Body of pancreas (tissue), 4 donors: ENCODE measurements around the gene PNMT. TPM values are rescaled to one million over a fixed set of nuclear protein-coding genes. Genes with fewer than 3 reads are reported as not detected.

ENCODE experiments used
- ATAC-seq: fragments of 150-250 bp; one replicate; pipeline ENCODE4 v1.9.1; 2016
- DNase-seq, 4 donors: peaks; one replicate each; pipeline ENCODE4 v3.0.0-alpha.2; 2019
- H3K27ac ChIP-seq, 4 donors: fragments of 200-600 bp; sonication (generic); 1 replicate in 3 of 4; 2 replicates in 1 of 4; pipeline versions ENCODE4 v1.5.1 to v1.6.1; 2016 to 2019; ENCODE audit warnings: mild to moderate bottlenecking in 1 of 4, mixed read lengths in 1 of 4, moderate library complexity in 1 of 4
- H3K27me3 ChIP-seq, 2 donors: fragments of 200-600 bp; sonication (generic); one replicate each; pipeline ENCODE4 v1.6.0; 2016; ENCODE audit warnings: mild to moderate bottlenecking in 1 of 2
- H3K36me3 ChIP-seq, 2 donors: fragments of 200-600 bp; sonication (generic); replicated peaks in 1 of 2; 2 replicates each; pipeline ENCODE4 v1.5.1; 2016; ENCODE audit warnings: low read depth in 2 of 2; ENCODE audit not compliant: insufficient read depth in 1 of 2
- H3K4me1 ChIP-seq: fragments of 200-600 bp; sonication (generic); one replicate; pipeline ENCODE4 v1.6.0; 2016
- H3K4me3 ChIP-seq, 2 donors: fragments of 200-600 bp; sonication (generic); 1 replicate in 1 of 2; 2 replicates in 1 of 2; pipeline ENCODE4 v1.5.1; 2016 to 2019
- H3K9me3 ChIP-seq, 3 donors: fragments of 200-600 bp; sonication (generic); 1 replicate in 2 of 3; 2 replicates in 1 of 3; pipeline ENCODE4 v1.5.1; 2016
- POLR2A ChIP-seq, 3 donors: fragments of 450-650 bp; IDR thresholded peaks; one replicate each; pipeline ENCODE4 v1.6.1; 2016; ENCODE audit warnings: antibody characterized with exemption in 3 of 3, mild to moderate bottlenecking in 2 of 3
- WGBS, 2 donors: methylation state at CpG; one replicate each; pipeline ENCODE4 v1.1.5; 2017; 5-methylcytosine and 5-hydroxymethylcytosine counted together
- intact Hi-C: fragments of 100-400 bp; cut with DNase I; formaldehyde crosslinking; loops from one replicate; pipeline ENCODE4 v1.15.1; 2023
- total RNA-seq, 2 donors: library from RNA; depleted of rRNA; stranded (reverse); fragments of >200 nt; gene quantifications; one replicate each; pipeline ENCODE4 v1.1.0, GENCODE V29; 2016
- TF ChIP-seq, protein P1 (sequence below), 7 experiments: fragments of 450-650 bp in 4 of 7; fragments of 200-600 bp in 3 of 7; sonication (generic) in 3 of 7; IDR thresholded peaks; one replicate each; pipeline ENCODE4 v1.5.1; 2016 to 2019; ENCODE audit warnings: antibody characterized with exemption in 7 of 7

Gene PNMT
- total RNA-seq, 2 donors from 2014 or later = 1.3 to 2.6 TPM

- Histone ChIP-seq H3K4me1 (peaks cover 21% of the 10 kb centered on the region), H3K4me3 (peak overlapping the region; percentile 58 to 65), H3K27me3 (no peaks in the 10 kb centered on the region), H3K36me3 (no peaks in the 10 kb centered on the region), H3K9me3 (no peaks in the 10 kb centered on the region), H3K27ac (peak overlapping the region in 3 of 4 donors; percentile 85 to 93 (median 90))
- TF ChIP-seq, protein P1, sequence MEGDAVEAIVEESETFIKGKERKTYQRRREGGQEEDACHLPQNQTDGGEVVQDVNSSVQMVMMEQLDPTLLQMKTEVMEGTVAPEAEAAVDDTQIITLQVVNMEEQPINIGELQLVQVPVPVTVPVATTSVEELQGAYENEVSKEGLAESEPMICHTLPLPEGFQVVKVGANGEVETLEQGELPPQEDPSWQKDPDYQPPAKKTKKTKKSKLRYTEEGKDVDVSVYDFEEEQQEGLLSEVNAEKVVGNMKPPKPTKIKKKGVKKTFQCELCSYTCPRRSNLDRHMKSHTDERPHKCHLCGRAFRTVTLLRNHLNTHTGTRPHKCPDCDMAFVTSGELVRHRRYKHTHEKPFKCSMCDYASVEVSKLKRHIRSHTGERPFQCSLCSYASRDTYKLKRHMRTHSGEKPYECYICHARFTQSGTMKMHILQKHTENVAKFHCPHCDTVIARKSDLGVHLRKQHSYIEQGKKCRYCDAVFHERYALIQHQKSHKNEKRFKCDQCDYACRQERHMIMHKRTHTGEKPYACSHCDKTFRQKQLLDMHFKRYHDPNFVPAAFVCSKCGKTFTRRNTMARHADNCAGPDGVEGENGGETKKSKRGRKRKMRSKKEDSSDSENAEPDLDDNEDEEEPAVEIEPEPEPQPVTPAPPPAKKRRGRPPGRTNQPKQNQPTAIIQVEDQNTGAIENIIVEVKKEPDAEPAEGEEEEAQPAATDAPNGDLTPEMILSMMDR (IDR thresholded peaks at IDR 0.05) = no peak
- no peak for TF ChIP-seq POLR2A (IDR thresholded peaks at IDR 0.05)
- ATAC-seq = no peak
- DNase-seq = no peak
- WGBS, 2 donors = 8 to 10% methylated on average over 6 of the region's 6 CpGs
- intact Hi-C loops = loop anchor here (10.0 kb wide), 1 partner anchor 56 kb away; no protein-coding TSS in a partner anchor
Observed at GRCh38 chr17:39688475-39688835, 20.2 kb downstream of the PNMT start.

DNA sequence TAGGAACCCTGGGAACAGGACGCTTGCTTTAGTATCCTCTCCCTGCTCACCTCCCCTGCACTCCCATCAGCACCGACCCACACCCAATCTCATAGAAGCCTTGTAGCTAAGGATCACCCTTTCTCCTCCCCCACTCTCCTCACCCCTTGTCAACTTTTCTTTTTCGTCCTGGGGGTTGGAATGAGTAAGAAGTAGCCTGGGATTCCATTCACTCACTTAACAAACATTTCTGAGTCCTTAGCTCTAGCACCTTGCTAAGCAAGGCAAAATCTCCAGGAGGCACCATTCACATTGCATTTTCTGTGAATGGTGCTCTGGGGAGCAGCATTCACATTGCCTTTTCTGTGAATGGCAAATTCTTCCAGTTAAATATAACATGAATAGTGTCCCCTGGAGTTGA, 20.7 kb downstream of the PNMT start:
- intact Hi-C loops = loop anchor here (10.0 kb wide), 1 partner anchor 56 kb away; no protein-coding TSS in a partner anchor
- no peak overlapping the region for H3K4me3 ChIP-seq
- no peak overlapping the region for H3K27ac ChIP-seq

DNA sequence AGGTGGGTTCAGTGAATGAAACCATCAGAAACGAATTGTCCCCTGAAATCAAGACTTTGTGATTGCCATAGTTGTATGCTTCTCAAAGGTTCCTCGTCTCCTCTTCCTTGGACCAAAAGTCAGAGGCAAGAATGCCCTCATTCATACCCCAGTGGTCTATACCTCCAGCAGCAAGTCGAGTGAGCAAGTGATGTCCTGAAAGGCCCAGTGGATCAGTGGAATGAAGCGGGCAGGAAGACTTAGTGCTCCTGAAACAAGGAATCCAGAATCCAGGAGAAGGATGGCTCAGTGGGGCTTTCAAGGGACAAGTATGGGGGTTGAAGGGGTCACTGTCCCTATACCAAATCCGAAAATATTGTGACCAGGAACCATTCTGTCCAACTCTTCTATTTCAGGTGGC, 26.3 kb downstream of the PNMT start:
- H3K4me3 ChIP-seq = no peak overlapping the region
- intact Hi-C loops = no loop called here
- WGBS, 2 donors = 72 to 77% methylated on average over 5 of the region's 5 CpGs
- no peak for TF ChIP-seq POLR2A (IDR thresholded peaks at IDR 0.05)
- TF ChIP-seq, protein P1 (IDR thresholded peaks at IDR 0.05) = no peak
- no peaks in the 10 kb centered on the region for H3K27me3 ChIP-seq
- H3K4me1 ChIP-seq = peaks cover 17% of the 10 kb centered on the region
- DNase-seq = no peak
- H3K9me3 ChIP-seq = no peaks in the 10 kb centered on the region
- no peak overlapping the region for H3K27ac ChIP-seq
- no peaks in the 10 kb centered on the region for H3K36me3 ChIP-seq
- no peak for ATAC-seq

More for the DNA sequence above, 20.7 kb downstream of the PNMT start:
- no peaks in the 10 kb centered on the region for H3K27me3 ChIP-seq
- ATAC-seq = no peak
- DNase-seq = no peak
- peaks cover 21% of the 10 kb centered on the region for H3K4me1 ChIP-seq
- WGBS, 2 donors = 39 to 44% methylated on average over 3 of the region's 3 CpGs
- no peak for TF ChIP-seq POLR2A (IDR thresholded peaks at IDR 0.05)
- TF ChIP-seq, protein P1 (IDR thresholded peaks at IDR 0.05) = no peak
- H3K9me3 ChIP-seq = no peaks in the 10 kb centered on the region
- no peaks in the 10 kb centered on the region for H3K36me3 ChIP-seq

DNA sequence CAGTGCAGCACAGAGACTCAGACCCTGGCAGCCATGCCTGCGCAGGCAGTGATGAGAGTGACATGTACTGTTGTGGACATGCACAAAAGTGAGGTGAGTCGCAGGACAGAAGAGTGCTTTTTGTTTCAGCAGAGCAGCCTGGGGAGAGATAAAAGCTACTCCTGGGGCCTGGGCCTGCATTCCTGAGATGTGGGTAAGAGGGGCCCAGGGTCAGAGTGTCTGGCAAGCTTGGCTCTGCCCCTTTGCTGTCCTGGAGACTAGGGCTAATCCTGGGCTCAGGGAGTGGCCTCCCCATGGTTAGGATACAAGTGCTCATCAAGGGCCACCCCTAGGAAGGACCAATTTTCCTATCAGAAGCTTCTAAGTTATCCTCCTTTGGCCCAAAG, 26.8 kb downstream of the PNMT start:
- TF ChIP-seq, protein P1 (IDR thresholded peaks at IDR 0.05) = no peak
- no peak for TF ChIP-seq POLR2A (IDR thresholded peaks at IDR 0.05)
- ATAC-seq = no peak
- WGBS, 2 donors = 88 to 96% methylated on average over 2 of the region's 2 CpGs
- Histone ChIP-seq H3K4me1 (peaks cover 17% of the 10 kb centered on the region), H3K27me3 (no peaks in the 10 kb centered on the region), H3K36me3 (no peaks in the 10 kb centered on the region), H3K27ac (peak overlapping the region in 2 of 4 donors; percentile 8 to 66), H3K9me3 (no peaks in the 10 kb centered on the region), H3K4me3 (no peak overlapping the region)
- no peak for DNase-seq
- intact Hi-C loops = no loop called here

GRCh38 chr17:39696731-39697130, 28.5 kb downstream of the PNMT start:
- 64 to 67% methylated on average over 2 to 6 of the region's 6 CpGs for WGBS, 2 donors
- DNase-seq (no peak), ATAC-seq (no peak)
- no peak overlapping the region for H3K27ac ChIP-seq
- no peak overlapping the region for H3K4me3 ChIP-seq
- TF ChIP-seq, protein P1 (IDR thresholded peaks at IDR 0.05) = no peak
- TF ChIP-seq POLR2A (IDR thresholded peaks at IDR 0.05) = no peak
- H3K27me3 ChIP-seq = no peaks in the 10 kb centered on the region
- no peaks in the 10 kb centered on the region for H3K36me3 ChIP-seq
- intact Hi-C loops = no loop called here
- H3K4me1 ChIP-seq = peaks cover 25% of the 10 kb centered on the region
- no peaks in the 10 kb centered on the region for H3K9me3 ChIP-seq
